SK-N-SH (cell line): ENCODE results near the gene PLA2G2D. TPM values are rescaled to one million over a fixed set of nuclear protein-coding genes. Genes with fewer than 3 reads are reported as not detected.

Experiments used
- CTCF ChIA-PET: fragments of 300-600, 350-600 bp; formaldehyde crosslinking; extraction: SDS; loops from one replicate; lab custom pipeline; 2021; lab: Yijun Ruan, JAX
- POLR2A ChIA-PET: fragments of 350-600 bp; sonication (Branson Sonifier 250); formaldehyde crosslinking; extraction: SDS; loops from one replicate; lab custom pipeline; 2020; ENCODE audit warnings: antibody characterized with exemption, inconsistent platforms; lab: Yijun Ruan, JAX
- DNase-seq: peaks from one replicate; pipeline ENCODE4 v3.0.0; 2012
- H2AFZ ChIP-seq: fragments of 200-600 bp; sonication (generic); 2 replicates; pipeline ENCODE4 v1.8.1; 2016; ENCODE audit warnings: antibody characterized with exemption, mild to moderate bottlenecking, low read depth
- H3F3A ChIP-seq: fragments of 200-600 bp; sonication (generic); replicated peaks from 2 replicates; pipeline ENCODE3; 2016; ENCODE audit warnings: antibody characterized with exemption, mild to moderate bottlenecking; ENCODE audit not compliant: insufficient read depth
- H3K27ac ChIP-seq, 2 experiments: fragments of 200-500 bp in 1 of 2; fragments of 200-600 bp in 1 of 2; sonication (Bioruptor generic) in 1 of 2; sonication (generic), shearing (Covaris generic) in 1 of 2; 2 replicates each; pipeline versions ENCODE4 v1.5.1 to v1.6.1; 2014 to 2016; ENCODE audit warnings: low read depth in 2 of 2, inconsistent platforms in 1 of 2, low read length in 1 of 2, mild to moderate bottlenecking in 1 of 2, mixed read lengths in 1 of 2
- H3K27me3 ChIP-seq: fragments of 200-600 bp; sonication (generic), shearing (Covaris generic); 2 replicates; pipeline ENCODE4 v1.6.1; 2016; ENCODE audit warnings: mixed run types; ENCODE audit not compliant: insufficient read depth
- H3K36me3 ChIP-seq, 2 experiments: fragments of 200-500 bp in 1 of 2; fragments of 200-600 bp in 1 of 2; sonication (Bioruptor generic) in 1 of 2; sonication (generic) in 1 of 2; replicated peaks in 1 of 2; 2 replicates each; pipeline versions ENCODE3 to v1.5.1; 2014 to 2016; ENCODE audit warnings: low read length in 1 of 2, mild to moderate bottlenecking in 1 of 2; ENCODE audit not compliant: insufficient read depth in 2 of 2, control insufficient read depth in 1 of 2
- H3K4me1 ChIP-seq, 2 experiments: fragments of 200-500 bp in 1 of 2; fragments of 200-600 bp in 1 of 2; sonication (Bioruptor generic) in 1 of 2; sonication (generic), shearing (Covaris generic) in 1 of 2; 2 replicates each; pipeline versions ENCODE4 v1.5.1 to v1.6.1; 2014 to 2016; ENCODE audit warnings: low read depth in 1 of 2, low read length in 1 of 2, mixed run types in 1 of 2; ENCODE audit not compliant: insufficient read depth in 2 of 2, control insufficient read depth in 1 of 2
- H3K4me2 ChIP-seq: fragments of 200-600 bp; sonication (generic), shearing (Covaris generic); 2 replicates; pipeline ENCODE4 v1.6.1; 2017; ENCODE audit warnings: mixed run types
- H3K4me3 ChIP-seq, 2 experiments: fragments of 200-500 bp in 1 of 2; fragments of 200-600 bp in 1 of 2; sonication (Bioruptor generic) in 1 of 2; sonication (generic), shearing (Covaris generic) in 1 of 2; 2 replicates each; pipeline versions ENCODE4 v1.5.1 to v1.8.1; 2014 to 2016; ENCODE audit warnings: low read depth in 2 of 2, inconsistent platforms in 1 of 2, low read length in 1 of 2, mild to moderate bottlenecking in 1 of 2, mixed read lengths in 1 of 2, moderate library complexity in 1 of 2
- H3K79me2 ChIP-seq: fragments of 200-600 bp; sonication (generic); 2 replicates; pipeline ENCODE4 v1.8.1; 2017; ENCODE audit warnings: mild to moderate bottlenecking; ENCODE audit not compliant: insufficient read depth
- H3K9ac ChIP-seq: fragments of 200-600 bp; sonication (generic); 2 replicates; pipeline ENCODE4 v1.6.1; 2017; ENCODE audit warnings: mixed run types
- H3K9me2 ChIP-seq: fragments of 200-600 bp; sonication (generic); 2 replicates; pipeline ENCODE4 v1.6.1; 2017; ENCODE audit warnings: mixed run types
- H3K9me3 ChIP-seq: fragments of 200-600 bp; sonication (generic); 2 replicates; pipeline ENCODE4 v1.6.1; 2017; ENCODE audit warnings: mixed run types, mild to moderate bottlenecking, moderate library complexity
- H4K20me1 ChIP-seq: fragments of 200-600 bp; sonication (generic); 2 replicates; pipeline ENCODE4 v1.6.1; 2017; ENCODE audit warnings: mild to moderate bottlenecking, mixed run types; ENCODE audit not compliant: insufficient read depth
- CHD2 ChIP-seq: fragments of 150-350 bp; IDR thresholded peaks from 2 replicates; pipeline ENCODE4 v1.6.1; 2018; ENCODE audit warnings: low read length; ENCODE audit not compliant: partially characterized antibody
- MEF2A ChIP-seq: IDR thresholded peaks from 2 replicates; pipeline ENCODE4 v1.4.0; 2012; ENCODE audit warnings: low read depth, borderline replicate concordance
- NRF1 ChIP-seq: IDR thresholded peaks from 2 replicates; pipeline ENCODE4 v1.6.1; 2012; ENCODE audit warnings: low read depth, mild to moderate bottlenecking, low read length
- POLR2AphosphoS5 ChIP-seq: IDR thresholded peaks from 2 replicates; pipeline ENCODE4 v1.6.1; 2012; ENCODE audit warnings: low read depth, low read length
- RAD21 ChIP-seq: IDR thresholded peaks from 2 replicates; pipeline ENCODE4 v1.6.1; 2012; ENCODE audit warnings: mild to moderate bottlenecking, low read length
- YY1 ChIP-seq: IDR thresholded peaks from 2 replicates; pipeline ENCODE4 v1.4.0; 2012; ENCODE audit warnings: low read depth, mild to moderate bottlenecking
- WGBS: methylation state at CpG from one replicate; pipeline ENCODE4 v1.1.6; 2017; ENCODE audit warnings: low lambda C conversion rate; 5-methylcytosine and 5-hydroxymethylcytosine counted together
- polyA plus RNA-seq, 3 experiments: library from polyadenylated mRNA; depleted of rRNA; stranded (reverse); fragments of >200 nt; gene quantifications; 2 replicates each; pipeline ENCODE4 v1.2.3, GENCODE V29; 2012
- TF ChIP-seq, protein P1 (sequence below): fragments of 150-350 bp; IDR thresholded peaks from 2 replicates; pipeline ENCODE4 v1.6.1; 2016; ENCODE audit warnings: mild to moderate bottlenecking, low read depth, low read length
- TF ChIP-seq, protein P2 (sequence below): IDR thresholded peaks from 2 replicates; pipeline ENCODE4; 2012
- TF ChIP-seq, protein P3 (sequence below): IDR thresholded peaks from 2 replicates; pipeline ENCODE4 v1.4.0; 2012; ENCODE audit warnings: low read depth, borderline replicate concordance
- TF ChIP-seq, protein P4 (sequence below): IDR thresholded peaks from 2 replicates; pipeline ENCODE4 v1.4.0; 2012; ENCODE audit warnings: low read depth, borderline replicate concordance

Gene PLA2G2D
- polyA plus RNA-seq, 1 of the 3 experiments (the other 2 are of a cell fraction): not detected

DNA sequence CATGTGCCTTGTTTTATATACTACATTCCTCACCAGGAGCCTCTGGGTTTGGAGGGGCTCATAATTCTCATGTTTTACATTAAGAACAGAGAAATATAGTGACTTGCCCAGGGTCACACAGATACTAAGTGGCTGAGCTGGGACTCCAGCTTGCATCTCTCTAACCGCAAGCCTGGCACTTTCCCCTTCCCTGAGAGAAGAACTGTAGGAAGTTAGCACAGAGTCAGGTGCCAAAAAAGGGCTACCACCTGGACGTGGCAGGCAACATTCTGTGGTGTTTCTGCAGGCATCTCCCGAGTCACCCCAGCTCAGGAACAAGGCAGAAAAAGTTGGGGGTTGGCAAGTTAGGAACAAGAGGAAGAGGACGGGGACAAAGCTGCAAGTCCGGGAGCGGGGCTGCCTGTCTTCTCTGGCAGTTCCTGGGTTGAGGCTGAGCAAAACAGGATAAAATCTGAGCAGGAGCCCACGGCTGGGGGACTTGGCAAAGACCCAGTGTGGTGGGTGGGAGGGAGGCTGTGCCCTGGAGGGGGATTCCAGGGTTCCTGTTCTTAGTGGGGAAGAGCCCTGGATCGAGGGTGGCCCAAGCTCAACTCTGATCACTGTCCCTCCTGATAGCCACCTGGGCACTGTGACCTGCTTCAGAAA is 39.6 kb downstream of the PLA2G2D start:
- ChIA-PET POLR2A (no interaction called here), CTCF (interaction anchor here (0.7 to 0.9 kb wide), 2 partner anchors 105 to 198 kb away, joined by 3 read pairs; partner anchors contain the start of gene OTUD3)
- TF ChIP-seq, protein P1, sequence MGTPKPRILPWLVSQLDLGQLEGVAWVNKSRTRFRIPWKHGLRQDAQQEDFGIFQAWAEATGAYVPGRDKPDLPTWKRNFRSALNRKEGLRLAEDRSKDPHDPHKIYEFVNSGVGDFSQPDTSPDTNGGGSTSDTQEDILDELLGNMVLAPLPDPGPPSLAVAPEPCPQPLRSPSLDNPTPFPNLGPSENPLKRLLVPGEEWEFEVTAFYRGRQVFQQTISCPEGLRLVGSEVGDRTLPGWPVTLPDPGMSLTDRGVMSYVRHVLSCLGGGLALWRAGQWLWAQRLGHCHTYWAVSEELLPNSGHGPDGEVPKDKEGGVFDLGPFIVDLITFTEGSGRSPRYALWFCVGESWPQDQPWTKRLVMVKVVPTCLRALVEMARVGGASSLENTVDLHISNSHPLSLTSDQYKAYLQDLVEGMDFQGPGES: no peak
- TF ChIP-seq, protein P2, sequence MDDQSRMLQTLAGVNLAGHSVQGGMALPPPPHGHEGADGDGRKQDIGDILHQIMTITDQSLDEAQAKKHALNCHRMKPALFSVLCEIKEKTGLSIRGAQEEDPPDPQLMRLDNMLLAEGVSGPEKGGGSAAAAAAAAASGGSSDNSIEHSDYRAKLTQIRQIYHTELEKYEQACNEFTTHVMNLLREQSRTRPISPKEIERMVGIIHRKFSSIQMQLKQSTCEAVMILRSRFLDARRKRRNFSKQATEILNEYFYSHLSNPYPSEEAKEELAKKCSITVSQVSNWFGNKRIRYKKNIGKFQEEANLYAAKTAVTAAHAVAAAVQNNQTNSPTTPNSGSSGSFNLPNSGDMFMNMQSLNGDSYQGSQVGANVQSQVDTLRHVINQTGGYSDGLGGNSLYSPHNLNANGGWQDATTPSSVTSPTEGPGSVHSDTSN: no peak
- TF ChIP-seq, protein P3, sequence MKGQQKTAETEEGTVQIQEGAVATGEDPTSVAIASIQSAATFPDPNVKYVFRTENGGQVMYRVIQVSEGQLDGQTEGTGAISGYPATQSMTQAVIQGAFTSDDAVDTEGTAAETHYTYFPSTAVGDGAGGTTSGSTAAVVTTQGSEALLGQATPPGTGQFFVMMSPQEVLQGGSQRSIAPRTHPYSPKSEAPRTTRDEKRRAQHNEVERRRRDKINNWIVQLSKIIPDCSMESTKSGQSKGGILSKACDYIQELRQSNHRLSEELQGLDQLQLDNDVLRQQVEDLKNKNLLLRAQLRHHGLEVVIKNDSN: no peak
- TF ChIP-seq NRF1: no peak
- no peak for TF ChIP-seq POLR2AphosphoS5
- 31% methylated on average over 8 of the region's 8 CpGs for WGBS
- no peaks in the 10 kb centered on the region for H3F3A ChIP-seq
- no peaks in the 10 kb centered on the region for H4K20me1 ChIP-seq
- H3K9me3 ChIP-seq: no peaks in the 10 kb centered on the region
- H3K4me3 ChIP-seq: no peak overlapping the region
- no peak overlapping the region for H2AFZ ChIP-seq
- H3K4me2 ChIP-seq: no peak overlapping the region
- DNase-seq: peak; percentile 17
- no peaks in the 10 kb centered on the region for H3K9me2 ChIP-seq
- H3K4me1 ChIP-seq: peaks cover 0 to 10% of the 10 kb centered on the region in 2 experiments; a peak in 1 of 4 replicates
- no peak overlapping the region for H3K27ac ChIP-seq
- H3K79me2 ChIP-seq: no peaks in the 10 kb centered on the region
- peaks cover 19% of the 10 kb centered on the region; the same call in 1 of the 2 replicates for H3K27me3 ChIP-seq
- no peaks in the 10 kb centered on the region for H3K36me3 ChIP-seq
- no peak overlapping the region for H3K9ac ChIP-seq

DNA sequence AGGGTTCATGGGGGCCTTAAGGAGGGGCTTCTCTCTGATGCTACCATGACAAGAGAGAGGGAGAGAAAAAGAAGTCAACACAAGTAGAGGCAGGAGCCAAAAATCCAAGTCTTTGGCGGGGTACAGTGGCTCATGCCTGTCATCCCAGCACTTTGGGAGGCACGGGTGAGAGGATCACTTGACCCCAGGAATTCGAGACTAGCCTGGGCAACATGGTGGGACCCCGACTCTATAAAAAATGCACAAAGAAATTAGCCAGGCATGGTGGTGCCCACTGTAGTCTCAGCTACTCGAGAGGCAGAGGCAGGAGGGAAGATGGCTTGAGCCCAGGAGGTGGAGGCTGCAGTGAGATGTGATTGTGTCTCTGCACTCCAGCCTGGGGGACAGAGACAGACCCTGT is 40.6 kb downstream of the PLA2G2D start:
- WGBS: 26% methylated on average over 5 of the region's 5 CpGs
- Histone ChIP-seq H3F3A (no peaks in the 10 kb centered on the region), H3K4me3 (no peak overlapping the region), H3K9me3 (no peaks in the 10 kb centered on the region), H3K4me2 (no peak overlapping the region), H3K27ac (no peak overlapping the region), H2AFZ (no peak overlapping the region), H4K20me1 (no peaks in the 10 kb centered on the region), H3K4me1 (peaks cover 0 to 10% of the 10 kb centered on the region in 2 experiments; a peak in 1 of 4 replicates), H3K9ac (no peak overlapping the region), H3K27me3 (peaks cover 19% of the 10 kb centered on the region; the same call in 1 of the 2 replicates), H3K36me3 (no peaks in the 10 kb centered on the region), H3K9me2 (no peaks in the 10 kb centered on the region), H3K79me2 (no peaks in the 10 kb centered on the region)
- DNase-seq: no peak
- TF ChIP-seq NRF1: no peak
- no peak for TF ChIP-seq CHD2
- POLR2A ChIA-PET: no interaction called here
- CTCF ChIA-PET: no interaction called here

DNA sequence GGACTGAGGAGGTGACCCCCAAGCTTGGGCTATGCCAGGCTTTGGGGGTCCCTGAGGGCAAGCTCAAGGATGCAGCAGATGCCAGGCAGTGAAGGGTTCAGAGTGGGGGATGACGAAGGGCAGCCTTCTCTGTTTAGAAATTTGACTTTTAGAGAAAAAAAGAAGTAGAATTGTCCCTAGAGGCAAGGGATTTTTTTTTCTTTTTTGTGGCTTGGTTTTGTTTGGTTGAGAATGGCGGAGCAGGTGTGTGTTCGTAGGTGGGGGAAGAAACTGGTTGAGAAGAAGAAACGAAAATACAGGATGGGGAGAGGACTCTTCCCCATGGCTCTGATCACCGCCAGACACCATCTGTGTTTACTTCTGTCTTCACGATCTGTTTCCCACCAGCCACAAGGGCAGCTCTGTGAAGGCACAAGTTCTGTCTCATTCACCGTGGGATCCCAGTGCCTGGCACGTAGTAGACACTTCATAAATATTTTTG is 41.1 kb downstream of the PLA2G2D start:
- no peak overlapping the region for H3K4me3 ChIP-seq
- H3K9me2 ChIP-seq: no peaks in the 10 kb centered on the region
- ChIA-PET CTCF (no interaction called here), POLR2A (no interaction called here)
- no peak for DNase-seq
- H3K9ac ChIP-seq: no peak overlapping the region
- H3K27ac ChIP-seq: no peak overlapping the region
- peaks cover 0 to 8% of the 10 kb centered on the region in 2 experiments; a peak in 1 of 4 replicates for H3K4me1 ChIP-seq
- no peaks in the 10 kb centered on the region for H3K79me2 ChIP-seq
- H4K20me1 ChIP-seq: no peaks in the 10 kb centered on the region
- no peaks in the 10 kb centered on the region for H3K36me3 ChIP-seq
- peaks cover 19% of the 10 kb centered on the region; the same call in 1 of the 2 replicates for H3K27me3 ChIP-seq
- H3K9me3 ChIP-seq: no peaks in the 10 kb centered on the region
- no peaks in the 10 kb centered on the region for H3F3A ChIP-seq
- no peak overlapping the region for H2AFZ ChIP-seq
- WGBS: 34% methylated on average over 8 of the region's 8 CpGs
- no peak overlapping the region for H3K4me2 ChIP-seq
- TF ChIP-seq RAD21 (no peak), POLR2AphosphoS5 (no peak), MEF2A (no peak), YY1 (no peak)
- TF ChIP-seq, protein P2: no peak
- TF ChIP-seq, protein P4, sequence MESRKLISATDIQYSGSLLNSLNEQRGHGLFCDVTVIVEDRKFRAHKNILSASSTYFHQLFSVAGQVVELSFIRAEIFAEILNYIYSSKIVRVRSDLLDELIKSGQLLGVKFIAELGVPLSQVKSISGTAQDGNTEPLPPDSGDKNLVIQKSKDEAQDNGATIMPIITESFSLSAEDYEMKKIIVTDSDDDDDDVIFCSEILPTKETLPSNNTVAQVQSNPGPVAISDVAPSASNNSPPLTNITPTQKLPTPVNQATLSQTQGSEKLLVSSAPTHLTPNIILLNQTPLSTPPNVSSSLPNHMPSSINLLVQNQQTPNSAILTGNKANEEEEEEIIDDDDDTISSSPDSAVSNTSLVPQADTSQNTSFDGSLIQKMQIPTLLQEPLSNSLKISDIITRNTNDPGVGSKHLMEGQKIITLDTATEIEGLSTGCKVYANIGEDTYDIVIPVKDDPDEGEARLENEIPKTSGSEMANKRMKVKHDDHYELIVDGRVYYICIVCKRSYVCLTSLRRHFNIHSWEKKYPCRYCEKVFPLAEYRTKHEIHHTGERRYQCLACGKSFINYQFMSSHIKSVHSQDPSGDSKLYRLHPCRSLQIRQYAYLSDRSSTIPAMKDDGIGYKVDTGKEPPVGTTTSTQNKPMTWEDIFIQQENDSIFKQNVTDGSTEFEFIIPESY: no peak
